ENCODE results near the gene MAP3K20.
"Not testable (repeated sequence)": the region's sequence is repeated elsewhere in the genome, so short reads cannot be mapped to it uniquely, and the experiment has no call there.

The MAP3K20 gene

DNA sequence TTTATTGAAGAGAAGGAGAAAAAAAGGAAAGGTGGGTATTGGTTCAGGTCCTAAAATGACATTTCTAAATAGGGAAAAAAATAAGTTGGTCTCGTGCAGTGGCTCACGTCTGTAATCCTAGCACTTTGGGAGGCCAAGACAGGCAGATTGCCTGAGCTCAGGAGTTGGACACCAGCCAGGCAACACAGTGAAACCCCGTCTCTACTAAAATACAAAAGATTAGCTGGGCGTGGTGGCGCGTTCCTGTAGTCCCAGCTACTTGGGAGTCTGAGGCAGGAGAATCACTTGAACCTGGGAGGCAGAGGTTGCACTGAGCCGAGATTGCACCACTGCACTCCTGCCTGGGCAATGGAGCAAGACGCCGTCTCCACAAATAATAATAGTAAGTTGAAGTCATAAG, 131.5 kb downstream of the MAP3K20 start:
- DNase-seq = not testable (repeated sequence)

DNA sequence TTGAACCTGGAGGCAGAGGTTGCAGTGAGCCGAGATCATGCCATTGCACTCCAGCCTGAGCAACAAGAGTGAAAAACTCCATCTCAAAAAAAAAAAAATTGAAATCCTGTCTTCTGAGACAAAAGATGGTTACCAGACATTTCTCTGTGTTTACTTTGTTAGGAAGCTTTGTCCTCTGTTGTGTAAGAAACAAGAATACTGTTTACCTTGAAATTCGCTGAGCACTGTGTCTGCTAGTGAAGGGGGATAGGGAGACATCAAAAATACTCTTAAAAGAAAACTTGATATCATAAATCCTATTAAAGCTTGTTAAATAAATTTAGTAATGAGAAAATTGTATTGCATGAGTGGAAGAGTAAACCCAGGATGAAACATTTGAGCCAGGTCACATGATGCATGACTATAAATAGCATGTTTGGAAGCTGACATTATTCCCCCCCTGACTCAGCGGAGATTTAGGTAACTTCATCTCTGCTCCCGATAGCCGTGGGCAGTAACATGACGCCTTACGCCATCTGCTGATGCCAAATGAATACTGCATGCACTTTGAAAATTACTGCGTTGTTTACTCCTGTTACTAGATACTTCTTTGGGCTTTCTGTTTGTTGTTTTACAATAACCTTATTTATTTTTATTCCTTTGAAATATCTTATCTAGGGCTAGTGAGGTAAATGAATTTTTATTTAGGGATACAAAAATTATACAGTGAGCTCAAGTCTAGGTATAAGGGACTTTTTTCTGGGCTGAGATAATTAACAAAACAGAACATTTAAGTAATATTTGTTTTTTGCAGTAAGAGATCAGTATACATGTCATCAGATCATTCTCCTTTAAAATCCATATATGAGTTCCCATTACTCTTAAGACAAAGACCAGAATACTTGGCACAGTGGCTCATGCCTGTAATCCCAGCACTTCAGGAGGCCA, 134.9 kb downstream of the MAP3K20 start:
- DNase-seq = no peak

DNA sequence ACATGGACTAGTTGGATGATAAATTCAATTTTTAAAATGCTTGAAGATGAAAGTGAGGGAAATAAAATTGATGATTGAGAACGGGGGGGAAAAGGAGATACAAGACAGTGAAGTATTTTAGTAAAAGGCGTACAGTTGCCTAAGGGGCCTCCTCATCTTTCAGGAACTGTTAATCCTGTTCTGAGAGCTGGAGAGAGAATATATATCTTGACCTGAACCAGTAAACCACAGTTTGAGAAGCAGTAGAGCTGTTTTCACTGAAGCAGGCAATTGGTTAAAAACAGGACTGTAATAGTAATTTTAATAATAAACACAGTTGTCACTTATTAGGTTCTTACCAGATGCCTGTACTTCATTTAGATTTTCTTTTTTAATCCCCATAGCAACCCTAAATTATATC, 137.5 kb downstream of the MAP3K20 start:
- DNase-seq = no peak

- DNase-seq = no peak
Observed at GRCh38 chr2:173214213-173214612, 138.6 kb downstream of the MAP3K20 start.

- no peak for DNase-seq
Observed at GRCh38 chr2:173215316-173215715, 139.7 kb downstream of the MAP3K20 start.

DNA sequence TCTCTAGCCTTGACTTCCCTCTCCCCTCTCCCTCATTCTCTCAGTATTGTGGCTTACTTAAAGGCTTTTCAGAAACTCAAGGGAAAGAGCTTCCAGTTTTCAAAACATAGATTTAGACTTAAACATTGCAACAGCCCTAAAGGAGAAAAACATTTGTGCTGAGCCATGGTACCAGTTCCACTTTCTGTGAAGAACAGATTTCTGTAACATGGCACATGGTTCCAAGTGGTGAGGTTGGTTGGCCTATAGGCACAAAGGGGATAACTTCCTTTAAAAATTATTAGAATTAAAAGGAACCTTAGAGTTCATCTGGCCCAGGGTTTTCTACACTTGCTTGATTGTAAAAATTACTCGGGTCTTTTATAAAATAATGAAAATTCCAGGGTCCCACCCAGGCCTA, 140.4 kb downstream of the MAP3K20 start:
- no peak for DNase-seq

GRCh38 chr2:173216668-173217067, 141.0 kb downstream of the MAP3K20 start:
- DNase-seq = no peak

DNA sequence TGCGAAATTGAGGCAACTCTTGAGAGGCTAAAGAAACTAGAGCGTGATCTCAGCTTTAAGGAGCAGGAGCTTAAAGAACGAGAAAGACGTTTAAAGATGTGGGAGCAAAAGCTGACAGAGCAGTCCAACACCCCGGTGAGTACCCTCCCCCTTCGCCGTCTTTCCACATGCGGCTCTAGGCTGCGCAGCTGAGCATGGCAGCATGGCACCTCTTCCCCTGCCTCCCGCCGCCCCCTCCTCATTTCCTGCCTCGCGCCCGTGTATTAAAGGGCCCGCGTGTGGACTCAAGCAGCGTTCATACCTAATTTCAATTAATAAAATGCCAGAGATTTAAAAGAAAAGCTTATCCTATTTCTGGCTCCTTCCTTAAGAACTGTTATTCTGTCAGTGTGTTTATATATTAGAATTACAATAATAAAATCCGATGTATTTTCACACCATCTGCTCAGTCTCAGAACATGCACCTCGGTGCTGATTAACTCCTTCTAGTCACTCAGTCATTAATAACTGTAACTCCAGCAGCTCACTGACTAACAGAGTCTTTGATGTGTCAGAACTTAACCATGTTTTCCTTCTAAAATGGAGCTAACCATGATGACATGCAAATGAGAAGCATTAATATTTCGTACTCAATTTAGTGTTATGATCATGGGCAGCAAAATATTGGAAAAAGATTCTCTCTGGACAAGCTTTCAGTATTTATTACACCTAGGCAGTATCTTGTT, 141.6 kb downstream of the MAP3K20 start:
- no peak for DNase-seq

GRCh38 chr2:173218326-173219056, 142.8 kb downstream of the MAP3K20 start:
- no peak for DNase-seq

GRCh38 chr2:173221132-173221695, 145.6 kb downstream of the MAP3K20 start:
- no peak for DNase-seq

DNA sequence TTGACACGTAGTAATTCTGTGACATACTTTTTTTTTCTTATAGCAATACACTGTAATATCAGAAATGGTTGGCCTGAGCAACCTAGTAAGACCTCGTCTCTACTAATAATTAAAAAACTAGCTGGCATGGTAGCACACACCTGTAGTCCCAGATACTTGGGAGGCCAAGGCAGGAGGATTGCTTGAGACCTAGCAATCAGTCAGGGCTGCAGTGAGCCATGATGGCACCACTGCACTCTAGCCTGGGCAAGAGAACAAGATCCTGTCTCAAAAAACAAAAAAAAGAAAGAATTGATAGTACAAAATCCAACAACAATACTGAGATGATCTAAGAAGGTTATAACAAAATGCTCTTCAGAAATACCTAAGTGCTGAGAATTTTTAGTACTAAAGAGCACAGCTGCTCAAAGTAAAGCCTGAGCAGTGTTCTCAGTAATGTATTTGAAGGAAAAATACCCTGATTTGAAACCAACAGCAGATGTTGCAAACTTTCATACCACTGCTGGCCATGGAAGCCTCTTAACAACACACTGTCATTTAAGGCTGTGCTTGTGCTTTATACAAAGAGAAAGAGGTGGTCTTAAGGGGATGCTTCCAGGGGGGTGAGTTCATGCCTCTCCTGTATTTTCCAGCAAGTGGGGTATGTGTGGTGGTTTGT, 146.4 kb downstream of the MAP3K20 start:
- DNase-seq = no peak

DNA sequence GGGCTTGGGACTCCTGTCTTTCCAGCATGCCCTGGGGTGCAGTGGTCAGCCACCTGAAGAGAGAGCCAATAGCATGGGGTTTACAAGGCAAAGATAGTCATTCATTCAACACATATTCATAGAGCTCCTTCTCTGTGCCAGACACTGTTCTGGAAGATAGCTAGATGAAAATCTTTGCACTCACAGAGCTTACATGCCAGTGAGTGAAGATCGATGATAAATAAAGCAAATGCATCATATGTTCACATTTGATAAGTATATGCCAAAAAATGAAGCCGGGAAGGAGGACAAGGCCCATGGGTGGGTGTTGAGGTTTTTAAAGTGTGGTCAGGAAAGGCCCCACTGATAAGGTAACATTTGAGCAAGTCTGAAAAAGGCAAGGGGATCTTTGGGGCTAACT, 148.2 kb downstream of the MAP3K20 start:
- no peak for DNase-seq

- no peak for DNase-seq
Observed at GRCh38 chr2:173226899-173227698, 151.5 kb downstream of the MAP3K20 start.

- DNase-seq = no peak
Observed at GRCh38 chr2:173229086-173229485, 153.4 kb downstream of the MAP3K20 start.

- no peak for DNase-seq
Observed at GRCh38 chr2:173230181-173230580, 154.5 kb downstream of the MAP3K20 start.

DNA sequence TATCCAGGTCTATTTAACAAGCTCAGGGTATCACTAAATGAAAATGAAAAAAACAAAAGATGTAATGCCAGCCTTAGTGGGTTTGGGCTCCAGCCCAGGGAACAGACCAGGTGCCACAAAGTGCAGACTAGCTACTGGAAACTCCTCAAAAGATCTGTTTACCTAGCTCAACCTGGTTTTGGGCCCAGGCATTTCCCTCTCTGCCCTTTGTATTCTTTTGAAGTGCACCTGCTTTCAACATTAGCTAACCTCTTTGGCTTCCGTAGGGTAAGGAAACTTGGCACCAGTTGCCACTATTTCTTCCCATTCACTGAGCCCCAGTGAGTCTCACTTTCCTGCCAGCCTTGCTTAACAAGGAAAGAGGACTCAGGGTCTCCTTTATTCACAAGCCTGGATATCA, 155.4 kb downstream of the MAP3K20 start:
- DNase-seq = no peak

- DNase-seq = no peak
Observed at GRCh38 chr2:173231465-173231864, 155.8 kb downstream of the MAP3K20 start.

- DNase-seq = no peak
Observed at GRCh38 chr2:173232956-173233744, 157.5 kb downstream of the MAP3K20 start.

- no peak for DNase-seq
Observed at GRCh38 chr2:173235947-173236803, 160.5 kb downstream of the MAP3K20 start.

DNA sequence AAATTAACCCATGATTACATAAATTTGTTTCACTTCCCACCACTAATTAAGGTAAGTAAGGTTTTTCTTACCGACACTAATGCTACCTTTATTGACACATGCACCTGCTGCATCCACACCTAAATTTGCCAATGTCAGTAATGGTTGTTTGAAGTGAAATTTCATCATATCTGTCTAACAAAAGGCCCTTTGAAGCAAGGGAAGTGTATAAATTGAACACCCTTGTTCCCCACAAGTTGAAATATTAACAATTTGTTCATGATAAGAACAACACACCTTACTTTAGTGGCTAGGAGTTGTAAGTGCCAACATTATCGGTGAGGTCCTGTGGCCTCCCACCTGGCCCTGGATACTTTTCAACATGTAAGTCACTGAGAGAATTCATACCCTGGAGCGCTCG, 162.7 kb downstream of the MAP3K20 start:
- DNase-seq = no peak
